GM19099 (cell line): ENCODE measurements around the gene TAB2.

Source experiments
- POLR2A ChIP-seq: IDR thresholded peaks from 3 replicates; pipeline ENCODE4 v1.6.1; 2011; ENCODE audit warnings: low read depth; ENCODE audit not compliant: insufficient read length; ENCODE audit errors: extremely low read depth

TAB2 gene

GRCh38 chr6:149448821-149449453 lies 131.4 kb downstream of the TAB2 start:
- no peak for TF ChIP-seq POLR2A

GRCh38 chr6:149449831-149450678 lies 132.5 kb downstream of the TAB2 start:
- TF ChIP-seq POLR2A, result no peak

- no peak for TF ChIP-seq POLR2A
Measured at GRCh38 chr6:149450679-149451375, 133.3 kb downstream of the TAB2 start.

GRCh38 chr6:149451376-149452036 lies 134.0 kb downstream of the TAB2 start:
- TF ChIP-seq POLR2A, result no peak

- TF ChIP-seq POLR2A, result no peak
Measured at GRCh38 chr6:149452037-149452939, 134.8 kb downstream of the TAB2 start.

GRCh38 chr6:149453597-149454345 lies 136.3 kb downstream of the TAB2 start:
- no peak for TF ChIP-seq POLR2A

- TF ChIP-seq POLR2A, result no peak
Measured at GRCh38 chr6:149454346-149454848, 136.9 kb downstream of the TAB2 start.

GRCh38 chr6:149455031-149455732 lies 137.7 kb downstream of the TAB2 start:
- no peak for TF ChIP-seq POLR2A

GRCh38 chr6:149456311-149457021 lies 139.0 kb downstream of the TAB2 start:
- no peak for TF ChIP-seq POLR2A

GRCh38 chr6:149457316-149457884 lies 139.9 kb downstream of the TAB2 start:
- TF ChIP-seq POLR2A, result no peak

GRCh38 chr6:149458196-149458595 lies 140.7 kb downstream of the TAB2 start:
- no peak for TF ChIP-seq POLR2A

- TF ChIP-seq POLR2A, result no peak
Measured at GRCh38 chr6:149458806-149459205, 141.3 kb downstream of the TAB2 start.

- TF ChIP-seq POLR2A, result no peak
Measured at GRCh38 chr6:149459761-149460160, 142.2 kb downstream of the TAB2 start.
